HEK293 (cell line): Measurements from ENCODE around the gene WDR1.

ENCODE experiments used
- CTCF ChIA-PET: fragments of 350-600 bp; formaldehyde crosslinking; extraction: SDS; loops from one replicate; lab custom pipeline; 2021; ENCODE audit warnings: antibody characterized with exemption; lab: Yijun Ruan, JAX
- POLR2A ChIA-PET: fragments of 300-600 bp; formaldehyde crosslinking; extraction: SDS; loops from one replicate; lab custom pipeline; 2020; ENCODE audit warnings: antibody characterized with exemption, inconsistent platforms; lab: Yijun Ruan, JAX
- H3K27ac ChIP-seq: fragments of 200-500 bp; sonication (Bioruptor generic); 2 replicates; pipeline ENCODE4 v1.5.1; 2014; ENCODE audit warnings: low read depth, low read length, control low read depth, inconsistent platforms; ENCODE audit errors: extremely low read depth
- H3K36me3 ChIP-seq, 2 experiments: fragments of 200-500 bp in 1 of 2; sonication (Bioruptor generic) in 1 of 2; 1 replicate in 1 of 2; 2 replicates in 1 of 2; pipeline ENCODE4 v1.5.1; 2014 to 2017; ENCODE audit warnings: inconsistent platforms in 2 of 2, low read length in 2 of 2; ENCODE audit not compliant: control insufficient read depth in 2 of 2, insufficient read depth in 1 of 2
- H3K4me1 ChIP-seq: fragments of 200-500 bp; sonication (Bioruptor generic); 2 replicates; pipeline ENCODE4 v1.5.1; 2014; ENCODE audit warnings: mild to moderate bottlenecking, low read length, inconsistent platforms; ENCODE audit not compliant: control insufficient read depth, insufficient read depth
- H3K4me3 ChIP-seq: 2 replicates; pipeline ENCODE4 v1.5.1; 2011; ENCODE audit warnings: low read depth, mild to moderate bottlenecking, control low read depth, low read length, moderate library complexity
- H3K9me3 ChIP-seq: fragments of 200-500 bp; sonication (Bioruptor generic); 2 replicates; pipeline ENCODE4 v1.5.1; 2014; ENCODE audit warnings: low read depth, low read length, inconsistent platforms; ENCODE audit not compliant: control insufficient read depth, insufficient read depth
- FEZF1 ChIP-seq: fragments of 450-650 bp; formaldehyde crosslinking; IDR thresholded peaks from 2 replicates; pipeline ENCODE4 v1.5.1; 2016; ENCODE audit warnings: missing biosample characterization, missing genetic modification characterization
- GLI2 ChIP-seq: fragments of 450-650 bp; formaldehyde crosslinking; IDR thresholded peaks from 2 replicates; pipeline ENCODE4; 2017; ENCODE audit warnings: missing biosample characterization, missing genetic modification characterization, low read depth, borderline replicate concordance
- KLF16 ChIP-seq: fragments of 450-650 bp; formaldehyde crosslinking; IDR thresholded peaks from 2 replicates; pipeline ENCODE4 v1.5.1; 2017; ENCODE audit warnings: missing biosample characterization, missing genetic modification characterization
- SCRT1 ChIP-seq: fragments of 450-650 bp; formaldehyde crosslinking; IDR thresholded peaks from 2 replicates; pipeline ENCODE4 v1.5.1; 2016; ENCODE audit warnings: missing biosample characterization, missing genetic modification characterization, borderline replicate concordance
- TCF7L2 ChIP-seq: IDR thresholded peaks from 2 replicates; pipeline ENCODE4 v1.6.1; 2011; ENCODE audit warnings: low read depth, mild to moderate bottlenecking, inconsistent platforms, low read length, moderate library complexity, borderline replicate concordance
- ZBTB17 ChIP-seq: fragments of 450-650 bp; formaldehyde crosslinking; IDR thresholded peaks from 2 replicates; pipeline ENCODE4 v1.5.1; 2016; ENCODE audit warnings: missing biosample characterization, missing genetic modification characterization
- ZFP69B ChIP-seq: fragments of 450-650 bp; formaldehyde crosslinking; IDR thresholded peaks from 2 replicates; pipeline ENCODE4 v1.5.1; 2016; ENCODE audit warnings: missing biosample characterization, missing genetic modification characterization
- ZNF10 ChIP-seq: fragments of 450-650 bp; formaldehyde crosslinking; IDR thresholded peaks from 2 replicates; pipeline ENCODE4 v1.5.1; 2017; ENCODE audit warnings: missing biosample characterization, missing genetic modification characterization
- ZNF112 ChIP-seq: fragments of 450-650 bp; formaldehyde crosslinking; IDR thresholded peaks from 2 replicates; pipeline ENCODE4 v1.5.0; 2017; ENCODE audit warnings: missing biosample characterization, missing genetic modification characterization
- ZNF121 ChIP-seq: fragments of 450-650 bp; formaldehyde crosslinking; IDR thresholded peaks from 2 replicates; pipeline ENCODE4 v1.5.1; 2016; ENCODE audit warnings: missing biosample characterization, missing genetic modification characterization
- ZNF266 ChIP-seq: fragments of 450-650 bp; formaldehyde crosslinking; IDR thresholded peaks from 2 replicates; pipeline ENCODE4 v1.5.1; 2016; ENCODE audit warnings: missing biosample characterization, missing genetic modification characterization, low read depth
- ZNF423 ChIP-seq: fragments of 450-650 bp; formaldehyde crosslinking; IDR thresholded peaks from 2 replicates; pipeline ENCODE4 v1.5.1; 2016; ENCODE audit warnings: missing biosample characterization, missing genetic modification characterization
- ZNF530 ChIP-seq: fragments of 450-650 bp; formaldehyde crosslinking; IDR thresholded peaks from 2 replicates; pipeline ENCODE4 v1.5.1; 2016; ENCODE audit warnings: low read depth, missing biosample characterization, missing genetic modification characterization
- ZNF623 ChIP-seq: fragments of 450-650 bp; formaldehyde crosslinking; IDR thresholded peaks from 2 replicates; pipeline ENCODE4 v1.5.1; 2016; ENCODE audit warnings: missing biosample characterization, missing genetic modification characterization
- ZNF707 ChIP-seq: fragments of 450-650 bp; formaldehyde crosslinking; IDR thresholded peaks from 2 replicates; pipeline ENCODE4 v1.5.1; 2016; ENCODE audit warnings: missing biosample characterization, missing genetic modification characterization
- ZNF76 ChIP-seq: fragments of 450-650 bp; formaldehyde crosslinking; IDR thresholded peaks from 2 replicates; pipeline ENCODE4; 2016; ENCODE audit warnings: low read depth, missing biosample characterization, missing genetic modification characterization, borderline replicate concordance
- TF ChIP-seq, protein P1 (sequence below): fragments of 450-650 bp; formaldehyde crosslinking; IDR thresholded peaks from 2 replicates; pipeline ENCODE4 v1.5.1; 2016; ENCODE audit warnings: missing biosample characterization, missing genetic modification characterization, borderline replicate concordance
- TF ChIP-seq, protein P2 (sequence below): IDR thresholded peaks from 2 replicates; pipeline ENCODE4 v1.6.1; 2011; ENCODE audit warnings: mild to moderate bottlenecking, low read depth, low read length, borderline replicate concordance
- TF ChIP-seq, protein P3 (sequence below): fragments of 450-650 bp; formaldehyde crosslinking; IDR thresholded peaks from 2 replicates; pipeline ENCODE4 v1.5.1; 2017; ENCODE audit warnings: missing biosample characterization, mild to moderate bottlenecking, missing genetic modification characterization, moderate library complexity

WDR1 gene

DNA sequence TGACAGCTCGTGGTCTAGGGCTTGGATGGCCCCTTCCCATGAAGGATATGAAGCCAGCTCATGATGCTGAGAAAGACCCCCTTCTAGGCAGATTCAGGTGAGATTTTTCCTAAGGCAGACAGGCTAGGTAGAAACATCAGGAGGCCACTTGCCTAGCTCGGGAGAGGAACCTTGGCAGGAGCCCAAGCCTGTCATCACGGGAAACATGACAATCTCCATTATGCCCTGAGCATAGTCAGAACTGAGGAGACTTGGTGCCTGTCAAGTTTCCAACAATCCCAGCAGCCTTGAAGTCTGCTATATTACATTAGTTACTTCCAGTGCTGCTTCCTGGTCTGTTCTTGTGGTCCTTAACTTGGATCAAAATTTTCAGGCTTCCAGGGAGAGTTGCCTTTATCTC, 18.7 kb upstream of the WDR1 start (continued):
- TF ChIP-seq, protein P1, sequence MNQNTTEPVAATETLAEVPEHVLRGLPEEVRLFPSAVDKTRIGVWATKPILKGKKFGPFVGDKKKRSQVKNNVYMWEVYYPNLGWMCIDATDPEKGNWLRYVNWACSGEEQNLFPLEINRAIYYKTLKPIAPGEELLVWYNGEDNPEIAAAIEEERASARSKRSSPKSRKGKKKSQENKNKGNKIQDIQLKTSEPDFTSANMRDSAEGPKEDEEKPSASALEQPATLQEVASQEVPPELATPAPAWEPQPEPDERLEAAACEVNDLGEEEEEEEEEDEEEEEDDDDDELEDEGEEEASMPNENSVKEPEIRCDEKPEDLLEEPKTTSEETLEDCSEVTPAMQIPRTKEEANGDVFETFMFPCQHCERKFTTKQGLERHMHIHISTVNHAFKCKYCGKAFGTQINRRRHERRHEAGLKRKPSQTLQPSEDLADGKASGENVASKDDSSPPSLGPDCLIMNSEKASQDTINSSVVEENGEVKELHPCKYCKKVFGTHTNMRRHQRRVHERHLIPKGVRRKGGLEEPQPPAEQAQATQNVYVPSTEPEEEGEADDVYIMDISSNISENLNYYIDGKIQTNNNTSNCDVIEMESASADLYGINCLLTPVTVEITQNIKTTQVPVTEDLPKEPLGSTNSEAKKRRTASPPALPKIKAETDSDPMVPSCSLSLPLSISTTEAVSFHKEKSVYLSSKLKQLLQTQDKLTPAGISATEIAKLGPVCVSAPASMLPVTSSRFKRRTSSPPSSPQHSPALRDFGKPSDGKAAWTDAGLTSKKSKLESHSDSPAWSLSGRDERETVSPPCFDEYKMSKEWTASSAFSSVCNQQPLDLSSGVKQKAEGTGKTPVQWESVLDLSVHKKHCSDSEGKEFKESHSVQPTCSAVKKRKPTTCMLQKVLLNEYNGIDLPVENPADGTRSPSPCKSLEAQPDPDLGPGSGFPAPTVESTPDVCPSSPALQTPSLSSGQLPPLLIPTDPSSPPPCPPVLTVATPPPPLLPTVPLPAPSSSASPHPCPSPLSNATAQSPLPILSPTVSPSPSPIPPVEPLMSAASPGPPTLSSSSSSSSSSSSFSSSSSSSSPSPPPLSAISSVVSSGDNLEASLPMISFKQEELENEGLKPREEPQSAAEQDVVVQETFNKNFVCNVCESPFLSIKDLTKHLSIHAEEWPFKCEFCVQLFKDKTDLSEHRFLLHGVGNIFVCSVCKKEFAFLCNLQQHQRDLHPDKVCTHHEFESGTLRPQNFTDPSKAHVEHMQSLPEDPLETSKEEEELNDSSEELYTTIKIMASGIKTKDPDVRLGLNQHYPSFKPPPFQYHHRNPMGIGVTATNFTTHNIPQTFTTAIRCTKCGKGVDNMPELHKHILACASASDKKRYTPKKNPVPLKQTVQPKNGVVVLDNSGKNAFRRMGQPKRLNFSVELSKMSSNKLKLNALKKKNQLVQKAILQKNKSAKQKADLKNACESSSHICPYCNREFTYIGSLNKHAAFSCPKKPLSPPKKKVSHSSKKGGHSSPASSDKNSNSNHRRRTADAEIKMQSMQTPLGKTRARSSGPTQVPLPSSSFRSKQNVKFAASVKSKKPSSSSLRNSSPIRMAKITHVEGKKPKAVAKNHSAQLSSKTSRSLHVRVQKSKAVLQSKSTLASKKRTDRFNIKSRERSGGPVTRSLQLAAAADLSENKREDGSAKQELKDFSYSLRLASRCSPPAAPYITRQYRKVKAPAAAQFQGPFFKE (tag by site-specific recombination) = no peak
- TF ChIP-seq ZNF530 = no peak

DNA sequence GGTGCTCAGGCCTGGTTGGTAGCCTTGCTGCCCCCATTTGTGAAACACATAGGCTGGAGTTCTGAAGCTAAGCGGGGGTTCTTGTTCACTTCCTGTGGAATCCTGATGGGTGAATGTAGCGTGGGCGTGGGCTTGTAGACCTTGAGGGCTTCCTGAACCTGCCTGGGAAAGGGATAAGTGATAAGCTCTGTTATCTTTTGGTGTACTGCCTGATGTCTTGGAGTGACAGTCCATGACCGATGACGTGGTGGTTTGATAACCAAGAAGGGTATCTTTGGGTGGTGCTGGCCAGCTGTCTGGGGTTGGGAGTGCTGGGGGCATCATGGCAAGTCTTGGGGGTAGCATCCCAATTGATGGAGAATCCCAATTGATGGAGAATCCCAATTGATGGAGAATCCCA, 17.5 kb upstream of the WDR1 start:
- no peak overlapping the region for H3K27ac ChIP-seq
- ChIA-PET POLR2A (no interaction called here), CTCF (no interaction called here)
- no peaks in the 10 kb centered on the region for H3K9me3 ChIP-seq
- H3K4me1 ChIP-seq = no peaks in the 10 kb centered on the region
- H3K36me3 ChIP-seq = no peaks in the 10 kb centered on the region
- H3K4me3 ChIP-seq = no peak overlapping the region
- no peak for TF ChIP-seq KLF16 (tag by site-specific recombination)
- TF ChIP-seq ZNF121 (tag by site-specific recombination) = no peak
- TF ChIP-seq ZNF112 = no peak
- no peak for TF ChIP-seq FEZF1 (tag by site-specific recombination)
- TF ChIP-seq GLI2 = no peak
- TF ChIP-seq ZNF423 = no peak
- TF ChIP-seq ZNF707 = no peak

DNA sequence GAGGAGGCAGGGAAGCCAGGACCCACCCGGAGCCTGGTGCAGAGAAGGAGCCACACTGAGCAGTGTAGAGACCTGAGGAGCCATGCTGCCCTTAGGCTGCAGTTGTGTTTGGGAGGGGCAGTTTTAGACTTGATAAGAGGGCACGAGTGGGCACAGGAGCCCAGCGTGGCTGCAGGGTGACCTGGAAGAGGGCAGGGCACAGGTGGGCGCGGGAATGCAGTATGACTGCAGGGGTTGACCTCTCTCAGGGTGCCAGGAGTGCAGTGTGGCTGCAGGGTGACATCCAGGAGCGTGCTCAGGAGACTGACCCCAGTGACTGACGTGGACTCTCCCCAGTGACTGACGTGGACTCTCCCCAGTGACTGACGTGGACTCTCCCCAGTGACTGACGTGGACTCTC, 14.6 kb upstream of the WDR1 start:
- H3K4me1 ChIP-seq = no peaks in the 10 kb centered on the region
- POLR2A ChIA-PET = no interaction called here
- no peaks in the 10 kb centered on the region for H3K9me3 ChIP-seq
- no peaks in the 10 kb centered on the region for H3K36me3 ChIP-seq
- TF ChIP-seq SCRT1 (tag by site-specific recombination) (no peak), ZNF623 (tag by site-specific recombination) (no peak), ZBTB17 (tag by site-specific recombination) (no peak), ZNF76 (no peak), ZNF266 (no peak), ZFP69B (tag by site-specific recombination) (no peak), TCF7L2 (no peak), ZNF10 (no peak)
- TF ChIP-seq, protein P2, sequence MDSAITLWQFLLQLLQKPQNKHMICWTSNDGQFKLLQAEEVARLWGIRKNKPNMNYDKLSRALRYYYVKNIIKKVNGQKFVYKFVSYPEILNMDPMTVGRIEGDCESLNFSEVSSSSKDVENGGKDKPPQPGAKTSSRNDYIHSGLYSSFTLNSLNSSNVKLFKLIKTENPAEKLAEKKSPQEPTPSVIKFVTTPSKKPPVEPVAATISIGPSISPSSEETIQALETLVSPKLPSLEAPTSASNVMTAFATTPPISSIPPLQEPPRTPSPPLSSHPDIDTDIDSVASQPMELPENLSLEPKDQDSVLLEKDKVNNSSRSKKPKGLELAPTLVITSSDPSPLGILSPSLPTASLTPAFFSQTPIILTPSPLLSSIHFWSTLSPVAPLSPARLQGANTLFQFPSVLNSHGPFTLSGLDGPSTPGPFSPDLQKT = no peak
- TF ChIP-seq, protein P3, sequence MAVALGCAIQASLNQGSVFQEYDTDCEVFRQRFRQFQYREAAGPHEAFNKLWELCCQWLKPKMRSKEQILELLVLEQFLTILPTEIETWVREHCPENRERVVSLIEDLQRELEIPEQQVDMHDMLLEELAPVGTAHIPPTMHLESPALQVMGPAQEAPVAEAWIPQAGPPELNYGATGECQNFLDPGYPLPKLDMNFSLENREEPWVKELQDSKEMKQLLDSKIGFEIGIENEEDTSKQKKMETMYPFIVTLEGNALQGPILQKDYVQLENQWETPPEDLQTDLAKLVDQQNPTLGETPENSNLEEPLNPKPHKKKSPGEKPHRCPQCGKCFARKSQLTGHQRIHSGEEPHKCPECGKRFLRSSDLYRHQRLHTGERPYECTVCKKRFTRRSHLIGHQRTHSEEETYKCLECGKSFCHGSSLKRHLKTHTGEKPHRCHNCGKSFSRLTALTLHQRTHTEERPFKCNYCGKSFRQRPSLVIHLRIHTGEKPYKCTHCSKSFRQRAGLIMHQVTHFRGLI = no peak
- TF ChIP-seq, all 188 proteins: peak for 0
- Histone ChIP-seq H3K27ac (no peak overlapping the region), H3K4me3 (no peak overlapping the region)
- CTCF ChIA-PET = no interaction called here
